ENCODE results near the gene MBOAT1. TPM values are rescaled to one million over a fixed set of nuclear protein-coding genes. Genes with fewer than 3 reads are reported as not detected.

The MBOAT1 gene
- total and polyA plus RNA-seq, 10 donors = 1.0 to 14.9 (median 11.8) TPM

- DNase-seq = no peak
- no peak for TF ChIP-seq CTCF (IDR thresholded peaks at IDR 0.05 in 8 of 11, conservative IDR thresholded peaks at IDR 0.05 in 3 of 11)
- no peak for TF ChIP-seq POLR2AphosphoS5 (IDR thresholded peaks at IDR 0.05)
- TF ChIP-seq POLR2A (IDR thresholded peaks at IDR 0.05) = no peak
- Histone ChIP-seq H3K9me3 (peaks cover 0 to 9% (median 3%) of the 10 kb centered on the region in 8 donors), H3K27ac (no peak overlapping the region), H3K27me3 (replicated peaks in 1 of 7) (peaks cover 0 to 11% (median 0%) of the 10 kb centered on the region in 7 donors), H3K4me1 (no peaks in the 10 kb centered on the region), H3K36me3 (no peaks in the 10 kb centered on the region), H3K4me3 (no peak overlapping the region)
- intact Hi-C loops (cut with DNase I; ENCODE audit: low total_unique reads) = no loop called here
- WGBS, 5 donors = 50 to 78% (median 67%) methylated on average over 10 of the region's 10 CpGs
These were observed 143.8 kb downstream of the MBOAT1 start for GRCh38 chr6:20068421-20068988.

DNA sequence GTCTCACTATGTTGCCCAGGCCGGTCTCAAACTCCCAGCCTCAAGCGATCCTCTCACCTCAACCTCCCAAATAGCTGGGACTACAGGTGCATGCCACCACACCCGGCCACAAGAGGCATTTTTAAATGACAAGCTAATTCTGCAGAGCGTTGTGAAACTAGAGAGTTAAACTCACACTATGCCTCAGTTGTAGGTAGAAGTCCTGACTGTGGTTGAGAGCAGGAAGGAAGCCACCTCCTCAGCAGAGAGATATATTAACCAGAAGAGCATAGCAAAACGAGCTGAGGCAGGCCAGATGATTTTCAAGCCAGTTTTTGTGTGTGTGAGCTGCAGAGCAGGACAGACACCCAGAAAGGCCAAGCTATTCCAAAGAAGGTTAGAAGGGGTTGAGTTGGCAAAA, 150.3 kb downstream of the MBOAT1 start:
- WGBS, 5 donors = 60 to 64% (median 63%) methylated on average over 5 of the region's 5 CpGs
- Histone ChIP-seq H3K4me3 (no peak overlapping the region), H3K27ac (no peak overlapping the region), H3K36me3 (no peaks in the 10 kb centered on the region), H3K4me1 (no peaks in the 10 kb centered on the region), H3K9me3 (peaks cover 0 to 3% (median 0%) of the 10 kb centered on the region in 8 donors), H3K27me3 (replicated peaks in 1 of 7) (no peaks in the 10 kb centered on the region)
- intact Hi-C loops (cut with DNase I; ENCODE audit: low total_unique reads) = no loop called here
- TF ChIP-seq CTCF (IDR thresholded peaks at IDR 0.05 in 8 of 11, conservative IDR thresholded peaks at IDR 0.05 in 3 of 11) = no peak
- no peak for TF ChIP-seq POLR2A (IDR thresholded peaks at IDR 0.05)
- no peak for TF ChIP-seq POLR2AphosphoS5 (IDR thresholded peaks at IDR 0.05)
- no peak for DNase-seq

- H3K27me3 ChIP-seq (replicated peaks in 1 of 7) = no peaks in the 10 kb centered on the region
- no peak overlapping the region for H3K4me3 ChIP-seq
- no peak for TF ChIP-seq POLR2AphosphoS5 (IDR thresholded peaks at IDR 0.05)
- TF ChIP-seq CTCF (IDR thresholded peaks at IDR 0.05 in 8 of 11, conservative IDR thresholded peaks at IDR 0.05 in 3 of 11) = no peak
- no peak for TF ChIP-seq POLR2A (IDR thresholded peaks at IDR 0.05)
- DNase-seq = no peak
- no peak overlapping the region for H3K27ac ChIP-seq
- H3K4me1 ChIP-seq = no peaks in the 10 kb centered on the region
- 77 to 100% (median 82%) methylated on average over 1 of the region's 1 CpG for WGBS, 5 donors
- intact Hi-C loops (cut with DNase I; ENCODE audit: low total_unique reads) = no loop called here
- H3K36me3 ChIP-seq = no peaks in the 10 kb centered on the region
- peaks cover 0 to 3% (median 0%) of the 10 kb centered on the region in 8 donors for H3K9me3 ChIP-seq
These were observed 152.0 kb downstream of the MBOAT1 start for GRCh38 chr6:20060252-20060651.

- H3K27me3 ChIP-seq (replicated peaks in 1 of 7) = no peaks in the 10 kb centered on the region
- DNase-seq = no peak
- no peak for TF ChIP-seq CTCF (IDR thresholded peaks at IDR 0.05 in 8 of 11, conservative IDR thresholded peaks at IDR 0.05 in 3 of 11)
- no peak for TF ChIP-seq POLR2AphosphoS5 (IDR thresholded peaks at IDR 0.05)
- no peak for TF ChIP-seq POLR2A (IDR thresholded peaks at IDR 0.05)
- no peaks in the 10 kb centered on the region for H3K4me1 ChIP-seq
- intact Hi-C loops (cut with DNase I; ENCODE audit: low total_unique reads) = no loop called here
- no peak overlapping the region for H3K27ac ChIP-seq
- H3K4me3 ChIP-seq = no peak overlapping the region
- H3K36me3 ChIP-seq = no peaks in the 10 kb centered on the region
- H3K9me3 ChIP-seq = peaks cover 0 to 3% (median 0%) of the 10 kb centered on the region in 8 donors
- WGBS, 5 donors = 50 to 69% (median 65%) methylated on average over 3 of the region's 3 CpGs
These were observed 153.4 kb downstream of the MBOAT1 start for GRCh38 chr6:20058912-20059311.
